Right cardiac atrium (tissue), 5 donors: Measurements from ENCODE around the gene SORCS2. TPM values are rescaled to one million over a fixed set of nuclear protein-coding genes. Genes with fewer than 3 reads are reported as not detected.

Experiments
- ATAC-seq, 2 donors: fragments of 200-7000 bp; cut with Tn5 transposase; one replicate each; pipeline versions ENCODE4 v1.8.0 to v1.9.1; 2020; ENCODE audit warnings: moderate library complexity in 2 of 2, mild to moderate bottlenecking in 1 of 2
- DNase-seq, 3 donors: peaks; one replicate each; pipeline ENCODE4 v3.0.0-alpha.2; 2020
- H3K27ac ChIP-seq: one replicate; pipeline ENCODE4 v1.5.1; 2013; ENCODE audit warnings: mild to moderate bottlenecking, low read length, control low read depth, moderate library complexity
- H3K27me3 ChIP-seq: one replicate; pipeline ENCODE4 v1.6.1; 2013; ENCODE audit not compliant: control insufficient read depth, insufficient read depth
- H3K4me1 ChIP-seq: one replicate; pipeline ENCODE4 v1.6.1; 2013; ENCODE audit warnings: low read length; ENCODE audit not compliant: control insufficient read depth, insufficient read depth
- H3K4me3 ChIP-seq: one replicate; pipeline ENCODE4 v1.5.1; 2013; ENCODE audit warnings: low read length, control low read depth
- H3K9me3 ChIP-seq: one replicate; pipeline ENCODE4 v1.6.1; 2013; ENCODE audit warnings: low read length; ENCODE audit not compliant: control insufficient read depth
- WGBS: extraction: QIAGEN DNeasy Blood & Tissue Kit; methylation state at CpG from one replicate; pipeline ENCODE4 v1.1.7; 2013; 5-methylcytosine and 5-hydroxymethylcytosine counted together
- intact Hi-C, 4 donors: fragments of 100-400 bp; cut with DNase I; formaldehyde crosslinking; loops; one replicate each; pipeline versions ENCODE4 v1.11.0 to v1.14.0; 2022 to 2023
- polyA plus RNA-seq: library from polyadenylated mRNA; stranded (reverse); fragments of 200-250 nt; gene quantifications from one replicate; pipeline ENCODE4 v1.2.3, GENCODE V29; 2013
- total RNA-seq, 4 donors: library from RNA; stranded (reverse); fragmentation: NEBNext Ultra II Directional; extraction: Animal tissue kit (Norgen Biotek cat#: 25700); gene quantifications; one replicate each; pipeline ENCODE4 v1.2.1, GENCODE V29; 2021
- donor health status: healthy with polysubstance abuse.
- donor health status: DM: no; HTN: yes; CAD: no.
- donor health status: DM: no; HTN: no; CAD: no.
- donor health status: DM: no; HTN: yes; CAD: no; lungs with severe emphysema.
- donor health status: DM: yes; HTN: yes; CAD: no.

The SORCS2 gene
- total and polyA plus RNA-seq, 5 donors = 2.1 to 7.3 (median 2.7) TPM

- Histone ChIP-seq H3K27ac (no peak overlapping the region), H3K4me1 (no peaks in the 10 kb centered on the region), H3K4me3 (no peak overlapping the region), H3K9me3 (no peaks in the 10 kb centered on the region), H3K27me3 (no peaks in the 10 kb centered on the region)
- no peak for ATAC-seq
- intact Hi-C loops = no loop called here
- WGBS = 83% methylated on average over 23 of the region's 23 CpGs
- peak in 1 of 3 donors; percentile 15 for DNase-seq
Measured at GRCh38 chr4:7661066-7661748, 468.9 kb downstream of the SORCS2 start.

GRCh38 chr4:7661846-7662506 is 469.6 kb downstream of the SORCS2 start:
- Histone ChIP-seq H3K9me3 (no peaks in the 10 kb centered on the region), H3K27me3 (no peaks in the 10 kb centered on the region), H3K4me1 (no peaks in the 10 kb centered on the region), H3K4me3 (no peak overlapping the region), H3K27ac (no peak overlapping the region)
- WGBS = 67% methylated on average over 13 of the region's 13 CpGs
- intact Hi-C loops = no loop called here
- ATAC-seq (no peak), DNase-seq (peak in 1 of 3 donors; percentile 9)

- H3K27me3 ChIP-seq = no peaks in the 10 kb centered on the region
- intact Hi-C loops = no loop called here
- 95% methylated on average over 3 of the region's 3 CpGs for WGBS
- no peaks in the 10 kb centered on the region for H3K9me3 ChIP-seq
- DNase-seq = no peak
- H3K27ac ChIP-seq = no peak overlapping the region
- no peak for ATAC-seq
- H3K4me3 ChIP-seq = no peak overlapping the region
- H3K4me1 ChIP-seq = no peaks in the 10 kb centered on the region
Measured at GRCh38 chr4:7662507-7662846, 470.1 kb downstream of the SORCS2 start.

GRCh38 chr4:7663075-7663541 is 470.8 kb downstream of the SORCS2 start:
- Histone ChIP-seq H3K4me3 (no peak overlapping the region), H3K27me3 (no peaks in the 10 kb centered on the region), H3K27ac (no peak overlapping the region), H3K4me1 (no peaks in the 10 kb centered on the region), H3K9me3 (no peaks in the 10 kb centered on the region)
- DNase-seq (peak in 1 of 3 donors; percentile 19), ATAC-seq (no peak)
- intact Hi-C loops = no loop called here
- WGBS = 63% methylated on average over 2 of the region's 2 CpGs

- intact Hi-C loops = no loop called here
Measured at GRCh38 chr4:7664106-7664505, 471.8 kb downstream of the SORCS2 start.

GRCh38 chr4:7665321-7665720 is 473.0 kb downstream of the SORCS2 start:
- no peaks in the 10 kb centered on the region for H3K27me3 ChIP-seq
- no peak overlapping the region for H3K27ac ChIP-seq
- intact Hi-C loops = no loop called here
- H3K9me3 ChIP-seq = no peaks in the 10 kb centered on the region
- H3K4me1 ChIP-seq = no peaks in the 10 kb centered on the region
- no peak overlapping the region for H3K4me3 ChIP-seq
- WGBS = 83% methylated on average over 3 of the region's 3 CpGs
- no peak for DNase-seq
- ATAC-seq = no peak

More at GRCh38 chr4:7664106-7664505, 471.8 kb downstream of the SORCS2 start:
- ATAC-seq (no peak), DNase-seq (peak in 1 of 3 donors; percentile 5)
- Histone ChIP-seq H3K4me3 (no peak overlapping the region), H3K27ac (no peak overlapping the region), H3K9me3 (no peaks in the 10 kb centered on the region), H3K27me3 (no peaks in the 10 kb centered on the region), H3K4me1 (no peaks in the 10 kb centered on the region)
- WGBS = 89% methylated on average over 20 of the region's 20 CpGs

- no peak for ATAC-seq
- H3K9me3 ChIP-seq = no peaks in the 10 kb centered on the region
- 78% methylated on average over 15 of the region's 15 CpGs for WGBS
- peak in 1 of 3 donors; percentile 14 for DNase-seq
- no peak overlapping the region for H3K27ac ChIP-seq
- H3K4me3 ChIP-seq = no peak overlapping the region
- H3K4me1 ChIP-seq = no peaks in the 10 kb centered on the region
- H3K27me3 ChIP-seq = no peaks in the 10 kb centered on the region
- intact Hi-C loops = no loop called here
Measured at GRCh38 chr4:7666011-7666410, 473.7 kb downstream of the SORCS2 start.

- no peak for ATAC-seq
- intact Hi-C loops = no loop called here
- WGBS = 96% methylated on average over 6 of the region's 6 CpGs
Measured at GRCh38 chr4:7666744-7667143, 474.4 kb downstream of the SORCS2 start.

GRCh38 chr4:7668271-7668670 is 475.9 kb downstream of the SORCS2 start:
- H3K4me3 ChIP-seq = no peak overlapping the region
- no peaks in the 10 kb centered on the region for H3K9me3 ChIP-seq
- DNase-seq = peak in 1 of 3 donors; percentile 5
- no peaks in the 10 kb centered on the region for H3K4me1 ChIP-seq
- H3K27me3 ChIP-seq = no peaks in the 10 kb centered on the region
- intact Hi-C loops = no loop called here
- H3K27ac ChIP-seq = no peak overlapping the region
- 80% methylated on average over 4 of the region's 4 CpGs for WGBS
- ATAC-seq = no peak

More at GRCh38 chr4:7666744-7667143, 474.4 kb downstream of the SORCS2 start:
- Histone ChIP-seq H3K9me3 (no peaks in the 10 kb centered on the region), H3K27me3 (no peaks in the 10 kb centered on the region), H3K4me3 (no peak overlapping the region), H3K27ac (no peak overlapping the region), H3K4me1 (no peaks in the 10 kb centered on the region)
- no peak for DNase-seq

- Histone ChIP-seq H3K27ac (no peak overlapping the region), H3K27me3 (no peaks in the 10 kb centered on the region), H3K4me3 (no peak overlapping the region), H3K9me3 (no peaks in the 10 kb centered on the region), H3K4me1 (no peaks in the 10 kb centered on the region)
- ATAC-seq = no peak
- peak in 1 of 3 donors; percentile 1 for DNase-seq
- intact Hi-C loops = no loop called here
- 67% methylated on average over 4 of the region's 4 CpGs for WGBS
Measured at GRCh38 chr4:7668826-7669225, 476.5 kb downstream of the SORCS2 start.

GRCh38 chr4:7672601-7673000 is 480.3 kb downstream of the SORCS2 start:
- Histone ChIP-seq H3K4me3 (no peak overlapping the region), H3K27me3 (no peaks in the 10 kb centered on the region), H3K9me3 (no peaks in the 10 kb centered on the region), H3K4me1 (no peaks in the 10 kb centered on the region), H3K27ac (no peak overlapping the region)
- DNase-seq (no peak), ATAC-seq (no peak)
- intact Hi-C loops = no loop called here
- WGBS = 82% methylated on average over 4 of the region's 4 CpGs
